GM19099 (cell line): Measurements from ENCODE around the gene METTL21C.

Experiments used
- POLR2A ChIP-seq: IDR thresholded peaks from 3 replicates; pipeline ENCODE4 v1.6.1; 2011; ENCODE audit warnings: low read depth; ENCODE audit not compliant: insufficient read length; ENCODE audit errors: extremely low read depth

The METTL21C gene

DNA sequence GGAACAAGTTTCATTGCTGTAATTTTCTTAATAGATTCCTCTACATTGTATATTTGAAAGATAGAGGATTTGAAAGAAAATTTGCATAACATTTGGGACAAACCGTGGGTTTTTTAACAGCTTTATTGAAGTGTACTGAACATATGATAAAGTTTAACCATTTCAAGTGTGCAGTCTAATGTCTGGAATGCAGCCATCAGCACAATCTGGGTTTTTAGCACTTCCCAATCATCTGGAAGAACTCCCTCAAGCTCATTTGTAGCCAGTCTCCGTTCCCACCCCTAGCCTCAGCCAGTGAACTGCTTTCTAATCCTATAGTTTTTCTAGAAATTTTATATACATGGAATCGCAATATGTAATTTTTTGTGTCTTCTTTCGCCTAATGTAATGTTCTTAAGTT lies 12.6 kb downstream of the METTL21C start:
- TF ChIP-seq POLR2A, result no peak

DNA sequence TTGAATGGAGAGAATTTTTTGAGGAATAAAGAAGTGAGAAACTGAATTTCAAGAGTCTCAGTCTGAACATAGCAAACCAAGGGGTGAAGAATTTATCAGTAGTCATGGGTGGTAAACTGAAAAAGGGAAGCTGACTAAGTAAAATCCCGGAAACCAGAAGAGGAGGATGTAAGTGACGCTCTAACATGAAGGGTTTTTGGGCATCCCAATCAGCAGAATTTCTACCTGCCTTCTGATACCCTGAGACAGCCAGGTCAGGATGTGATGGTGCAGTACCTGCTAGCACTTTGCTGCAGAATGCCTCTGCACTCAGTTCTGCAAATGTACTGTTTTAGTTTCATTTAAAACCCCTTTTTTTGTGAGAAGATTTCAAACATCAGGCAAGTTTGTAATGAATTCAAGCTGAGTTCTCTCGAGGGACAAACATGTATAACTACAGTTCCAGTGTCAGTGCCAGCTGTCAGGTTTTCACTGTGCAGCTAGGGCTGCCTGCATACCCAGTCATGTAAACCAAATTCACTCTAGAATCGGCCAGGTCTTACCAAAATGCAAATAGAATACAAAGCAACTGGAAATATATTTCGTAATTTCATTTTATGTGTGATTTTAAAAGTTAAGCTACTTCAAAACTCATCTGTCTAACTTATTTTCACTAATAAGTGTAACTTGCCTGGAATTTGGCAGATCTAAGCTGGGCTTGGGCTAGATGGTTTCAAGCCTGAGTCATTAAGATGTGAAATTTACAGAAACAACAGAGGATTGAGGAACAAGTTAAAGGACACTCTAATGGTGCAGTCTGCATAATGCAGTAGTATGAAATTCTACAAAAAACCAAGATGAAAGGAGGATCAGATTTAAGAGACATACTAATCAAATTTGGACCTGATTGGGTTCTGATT lies 13.8 kb downstream of the METTL21C start:
- TF ChIP-seq POLR2A, result no peak

DNA sequence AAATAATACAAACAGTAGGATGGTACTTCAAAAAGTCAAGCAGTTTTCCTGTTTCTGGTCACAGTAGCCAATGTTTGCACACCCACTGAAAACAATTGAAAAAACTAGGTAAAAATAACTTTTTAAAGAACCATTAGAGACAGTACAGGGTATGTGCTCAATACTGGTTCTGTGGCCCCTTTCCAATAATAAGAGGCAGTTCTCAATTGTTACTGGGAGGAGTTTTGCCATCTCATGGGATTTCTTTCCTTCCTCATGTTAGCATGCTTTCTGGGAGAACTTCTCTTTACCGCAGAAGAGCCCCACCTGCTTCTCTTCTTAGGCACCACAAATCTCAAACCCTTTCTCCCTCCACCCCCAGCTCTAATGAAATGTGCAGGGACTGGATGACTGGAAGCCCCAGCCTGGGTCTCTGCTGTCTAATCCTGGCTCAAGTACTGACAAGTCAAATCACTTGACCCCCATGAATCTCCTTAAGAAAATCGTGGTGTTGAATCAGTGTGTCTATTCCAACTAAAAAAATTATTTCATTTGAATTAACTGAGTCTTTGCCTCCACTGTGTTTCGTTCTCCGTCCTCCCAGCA lies 14.6 kb downstream of the METTL21C start:
- no peak for TF ChIP-seq POLR2A

DNA sequence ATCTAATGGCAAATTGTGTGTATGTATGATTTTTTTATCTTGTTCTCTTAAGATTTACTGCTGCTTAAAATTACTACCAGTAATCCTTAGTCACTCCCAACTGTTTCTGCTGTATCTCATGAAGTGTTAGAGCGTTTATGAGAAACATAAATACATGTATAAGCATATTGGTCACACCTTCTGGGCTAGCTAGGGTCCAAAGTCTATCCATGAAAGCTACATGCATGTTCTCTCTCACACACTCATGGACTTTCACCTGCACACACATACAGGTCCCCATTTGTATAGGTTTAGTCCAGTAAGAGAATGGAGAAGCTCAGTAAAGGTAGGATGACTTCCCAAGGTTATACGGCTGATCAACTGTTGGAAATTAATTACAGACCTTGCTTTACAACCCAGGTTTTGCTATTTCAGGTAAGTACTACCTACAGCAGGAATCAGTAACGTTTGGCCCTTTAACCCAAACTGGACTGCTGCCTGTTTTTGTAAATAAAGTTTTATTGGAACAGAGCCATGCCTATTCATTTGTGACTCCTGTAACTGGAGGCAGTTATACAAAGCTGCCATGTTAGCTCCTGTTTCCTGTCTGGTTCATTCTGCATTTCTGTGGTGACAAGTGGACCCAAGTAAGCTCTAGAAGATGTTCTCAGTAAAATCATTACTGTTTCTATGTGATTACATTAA lies 15.3 kb downstream of the METTL21C start:
- TF ChIP-seq POLR2A, result no peak

DNA sequence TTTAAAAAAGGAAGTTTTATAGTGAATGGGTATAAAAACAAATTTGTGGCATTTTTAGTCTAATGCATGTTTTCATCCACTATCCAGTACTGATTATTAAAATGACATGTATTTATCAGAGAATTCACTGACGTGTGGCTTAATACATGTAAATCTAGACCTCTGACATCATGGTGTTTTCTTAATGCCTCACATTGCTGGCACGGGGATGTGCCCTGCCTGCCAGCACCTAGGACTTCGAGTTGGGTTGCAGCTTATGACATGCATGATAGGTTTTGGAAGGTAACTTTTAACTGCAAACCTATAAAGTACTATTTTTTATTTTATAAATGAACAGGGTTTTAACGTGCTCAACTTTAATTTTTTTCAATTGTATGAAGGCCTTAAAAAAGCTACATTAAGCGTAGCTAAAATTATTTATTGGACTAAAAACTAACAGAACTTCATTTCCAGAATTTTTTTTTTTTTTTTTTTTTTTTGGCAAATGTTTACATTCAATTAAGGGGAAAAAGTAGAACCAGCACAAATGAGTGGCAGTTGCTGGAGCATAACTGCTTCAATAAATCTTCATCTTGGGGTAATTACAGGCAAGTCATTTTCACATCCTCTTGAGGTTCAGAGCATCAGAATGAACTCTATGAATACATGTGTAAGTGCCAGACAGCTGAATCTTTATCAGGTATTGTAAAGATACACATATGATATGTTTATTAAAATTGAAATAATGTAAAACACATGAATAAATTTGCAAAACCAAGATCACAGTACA lies 16.3 kb downstream of the METTL21C start:
- TF ChIP-seq POLR2A, result no peak

DNA sequence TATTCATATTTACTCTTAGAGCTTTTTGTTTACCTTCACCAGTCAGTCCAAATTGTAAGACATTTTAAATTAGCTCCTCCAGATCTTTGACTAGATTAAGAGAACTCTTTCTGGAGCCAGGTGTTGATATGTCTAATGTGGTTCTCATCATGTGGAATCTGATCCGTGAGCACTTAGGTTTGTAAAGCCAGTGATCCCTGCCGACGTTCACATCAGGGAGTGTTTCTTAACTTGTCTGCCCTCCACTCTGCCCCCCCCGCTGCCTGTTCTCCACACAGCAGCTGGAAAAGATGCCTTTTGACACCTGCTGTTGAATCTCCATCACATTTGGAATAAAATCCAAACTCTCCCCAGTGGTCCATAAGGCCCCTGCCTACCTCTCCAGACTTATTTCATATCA lies 17.7 kb downstream of the METTL21C start:
- no peak for TF ChIP-seq POLR2A

DNA sequence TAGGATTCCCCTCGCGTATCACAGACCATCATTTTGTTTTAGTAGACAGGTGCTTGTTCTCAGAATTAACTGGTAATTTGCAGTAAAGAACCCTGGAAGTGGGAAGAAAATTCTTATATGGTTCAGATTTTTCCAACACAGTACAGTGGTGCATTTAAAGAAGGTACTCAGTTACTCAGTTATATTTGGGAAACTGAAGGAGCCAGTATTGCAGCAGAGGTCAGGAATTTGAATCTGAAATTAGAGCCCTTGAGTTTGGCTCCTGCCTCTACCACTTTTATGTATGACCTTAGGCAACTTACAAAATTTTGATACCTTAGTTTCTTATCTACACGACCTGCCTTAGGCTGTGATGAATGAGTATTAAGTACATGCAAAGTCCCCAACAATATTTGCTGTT lies 19.7 kb downstream of the METTL21C start:
- no peak for TF ChIP-seq POLR2A

DNA sequence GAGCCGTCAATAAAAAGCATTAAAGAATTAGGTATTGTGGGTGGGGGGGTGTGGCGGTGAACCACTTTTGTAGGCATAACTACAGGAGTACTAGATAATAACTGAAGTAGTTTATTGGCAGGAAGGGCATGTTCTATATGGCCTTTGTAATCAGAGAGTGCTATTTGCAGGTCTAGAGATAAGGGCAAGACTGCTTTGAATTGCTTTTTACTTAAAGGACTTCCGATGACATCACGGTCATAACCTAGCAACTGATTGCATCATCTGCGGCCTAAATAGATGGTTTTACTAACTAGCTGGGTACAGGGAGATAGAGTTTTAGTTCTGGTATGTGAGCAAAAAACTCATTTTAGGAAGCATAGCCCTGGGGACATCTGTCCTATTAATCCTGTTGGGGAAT lies 24.7 kb downstream of the METTL21C start:
- no peak for TF ChIP-seq POLR2A

DNA sequence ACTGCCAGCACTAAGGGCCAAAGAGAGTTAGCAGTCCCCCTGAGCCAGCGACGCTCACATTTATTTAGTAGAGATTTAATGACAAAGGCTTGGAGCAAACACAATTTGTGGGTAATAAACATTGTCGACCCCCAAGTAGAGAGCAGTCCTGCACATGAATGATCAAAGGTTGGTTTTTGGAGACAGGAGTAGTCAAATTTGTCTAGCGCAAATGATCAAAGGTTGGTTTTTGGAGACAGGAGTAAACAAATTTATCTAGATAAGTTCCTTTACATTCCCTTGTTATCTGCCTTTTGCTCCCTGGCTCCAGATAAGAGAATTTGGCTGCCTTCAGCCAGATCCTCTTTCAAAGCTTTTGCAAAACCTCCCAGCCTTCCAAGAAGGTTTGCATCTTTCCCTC lies 26.9 kb downstream of the METTL21C start:
- TF ChIP-seq POLR2A, result no peak

DNA sequence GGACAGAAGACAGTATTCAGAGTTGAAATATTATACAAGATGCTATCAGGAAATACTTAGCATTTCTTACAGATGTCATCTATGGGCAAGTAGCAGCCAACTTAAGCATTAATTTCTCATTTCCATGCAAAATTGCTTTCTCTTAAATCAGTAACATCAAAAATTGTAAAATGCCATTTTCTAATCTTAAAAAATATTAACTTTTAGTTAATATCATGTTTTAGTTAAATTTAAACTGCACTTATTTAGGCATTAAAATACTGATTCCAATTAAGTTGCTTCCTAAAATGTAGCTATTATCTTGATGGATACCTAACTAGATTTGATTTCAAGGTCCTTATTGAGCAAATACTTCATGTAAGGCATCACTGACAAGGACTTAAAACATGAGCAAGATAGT lies 27.8 kb downstream of the METTL21C start:
- no peak for TF ChIP-seq POLR2A

DNA sequence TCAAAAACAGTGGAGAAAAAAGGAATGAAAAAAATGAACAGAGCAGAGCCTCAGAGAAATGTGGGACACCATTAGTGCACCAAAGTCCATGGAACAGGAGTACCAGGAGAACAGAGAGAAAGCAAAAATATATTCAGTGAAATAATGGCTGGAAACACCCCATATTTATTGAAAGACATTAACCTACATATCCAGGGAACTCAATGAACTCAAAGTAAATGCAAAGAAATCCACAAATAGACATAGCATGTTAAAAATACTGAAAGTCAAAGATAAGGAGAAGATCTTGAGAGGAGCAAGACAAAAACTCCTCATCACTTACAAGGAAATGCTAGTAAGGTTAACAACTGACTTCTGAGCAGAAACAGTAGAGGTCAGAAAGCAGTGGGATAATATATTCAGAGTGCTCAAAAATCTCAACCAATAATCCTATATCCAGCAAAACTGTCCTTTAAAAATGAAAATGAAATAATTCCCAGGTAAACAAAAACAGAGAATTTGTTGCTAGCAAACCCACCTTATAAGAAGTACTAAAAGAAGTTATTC lies 35.6 kb downstream of the METTL21C start:
- TF ChIP-seq POLR2A, result no peak

DNA sequence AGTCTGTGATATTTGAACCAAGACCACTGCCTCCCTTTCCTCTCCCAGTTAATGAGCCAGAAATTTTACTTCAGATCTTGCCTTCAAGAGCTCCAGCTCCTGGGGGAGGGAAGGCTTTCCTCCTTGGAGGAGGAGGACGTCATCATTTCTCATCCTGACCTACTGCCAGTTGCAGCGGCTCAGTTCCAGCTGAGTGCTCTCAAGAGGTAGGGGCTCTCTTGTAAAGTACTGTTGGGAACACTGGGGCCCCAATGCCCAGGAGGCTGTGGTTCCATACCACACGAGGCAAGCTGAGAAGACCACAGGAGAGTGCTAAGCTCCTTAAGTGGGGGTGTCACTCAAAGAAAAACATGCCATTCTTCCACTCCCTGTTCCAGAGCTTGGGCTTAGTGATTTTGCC lies 36.2 kb downstream of the METTL21C start:
- no peak for TF ChIP-seq POLR2A

DNA sequence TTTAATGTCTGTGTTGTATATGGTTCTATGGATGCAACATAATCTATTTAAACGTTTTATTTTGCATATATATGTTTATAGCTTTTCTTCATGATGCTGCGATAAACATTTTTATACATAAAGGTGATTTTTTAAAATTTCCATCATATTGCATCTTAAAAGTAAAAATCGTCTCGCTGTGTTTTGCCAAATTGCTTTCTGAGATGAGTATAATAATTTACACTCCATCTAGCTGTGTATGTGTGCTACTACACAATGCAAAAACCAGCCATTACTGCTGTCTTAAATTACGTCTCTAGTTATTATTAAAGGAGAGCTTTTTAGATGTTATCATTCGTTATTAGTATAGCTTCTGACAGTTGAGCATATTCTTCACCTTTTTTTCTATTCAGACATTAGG lies 37.2 kb downstream of the METTL21C start:
- no peak for TF ChIP-seq POLR2A

DNA sequence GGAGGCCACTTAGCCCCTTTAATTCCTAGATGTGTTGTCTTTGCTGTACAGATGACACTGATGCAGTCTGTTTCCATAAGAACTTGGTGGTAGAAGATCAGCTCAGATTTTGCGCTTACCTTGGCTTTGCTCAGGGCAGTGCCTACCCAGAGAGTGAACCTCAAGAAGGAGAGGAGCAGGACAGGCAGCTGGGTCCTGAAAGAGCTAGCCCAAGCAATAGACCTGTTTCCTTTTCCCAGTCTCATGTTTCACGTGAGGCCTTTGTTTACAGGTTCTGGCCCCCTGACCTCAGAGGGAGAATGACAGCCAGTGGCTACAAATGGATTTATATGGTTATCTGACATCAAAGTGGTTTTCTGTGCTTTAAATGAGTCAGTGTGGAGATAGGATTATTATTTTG lies 40.1 kb downstream of the METTL21C start:
- TF ChIP-seq POLR2A, result no peak

DNA sequence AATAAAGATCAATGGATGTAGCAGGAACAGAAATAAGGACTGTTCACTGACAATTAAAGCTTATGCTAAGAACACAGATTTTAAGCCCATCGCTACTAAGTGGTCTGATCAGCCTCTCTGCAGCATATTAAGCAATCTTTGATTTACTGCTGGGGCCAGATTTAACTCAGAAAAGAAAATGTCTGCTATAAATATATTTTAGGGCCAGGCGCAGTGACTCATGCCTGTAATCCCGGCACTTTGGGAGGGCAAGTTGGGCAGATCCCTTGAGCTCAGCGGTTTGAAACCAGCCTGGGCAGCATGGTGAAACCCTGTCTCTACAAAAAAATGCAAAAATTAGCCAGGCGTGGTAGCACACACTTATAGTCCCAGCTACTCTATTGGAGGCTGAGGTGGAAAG lies 43.0 kb downstream of the METTL21C start:
- no peak for TF ChIP-seq POLR2A
